22Rv1 (cell line): ENCODE measurements around the gene MYH10.

Source experiments
- ZFX ChIP-seq: fragments of 450-650 bp; IDR thresholded peaks from 2 replicates; pipeline ENCODE4 v1.6.1; 2017; ENCODE audit warnings: antibody characterized with exemption, borderline replicate concordance
- TF ChIP-seq, protein P1 (sequence below): fragments of 450-650 bp; IDR thresholded peaks from 2 replicates; pipeline ENCODE4 v1.5.1; 2017; ENCODE audit warnings: mild to moderate bottlenecking

DNA sequence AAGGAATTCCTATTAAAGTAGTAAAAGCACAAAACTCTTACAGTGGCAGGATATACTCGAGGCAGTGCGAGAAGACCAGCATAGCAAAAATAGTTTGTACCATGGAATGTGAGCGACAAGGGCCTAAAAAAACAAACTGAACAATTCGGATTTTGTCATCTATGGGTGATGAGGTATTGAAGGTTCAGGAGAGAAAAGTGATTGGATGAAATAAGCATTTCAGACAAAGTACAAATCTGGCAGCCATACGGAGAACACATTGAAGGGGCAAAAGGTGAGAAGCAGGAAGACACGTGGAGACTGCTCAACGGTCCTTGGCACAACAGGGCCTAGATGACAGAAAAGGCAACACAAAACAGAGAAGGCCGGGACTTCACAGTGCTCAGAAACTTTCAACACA is 22.5 kb downstream of the MYH10 start:
- TF ChIP-seq, protein P1, sequence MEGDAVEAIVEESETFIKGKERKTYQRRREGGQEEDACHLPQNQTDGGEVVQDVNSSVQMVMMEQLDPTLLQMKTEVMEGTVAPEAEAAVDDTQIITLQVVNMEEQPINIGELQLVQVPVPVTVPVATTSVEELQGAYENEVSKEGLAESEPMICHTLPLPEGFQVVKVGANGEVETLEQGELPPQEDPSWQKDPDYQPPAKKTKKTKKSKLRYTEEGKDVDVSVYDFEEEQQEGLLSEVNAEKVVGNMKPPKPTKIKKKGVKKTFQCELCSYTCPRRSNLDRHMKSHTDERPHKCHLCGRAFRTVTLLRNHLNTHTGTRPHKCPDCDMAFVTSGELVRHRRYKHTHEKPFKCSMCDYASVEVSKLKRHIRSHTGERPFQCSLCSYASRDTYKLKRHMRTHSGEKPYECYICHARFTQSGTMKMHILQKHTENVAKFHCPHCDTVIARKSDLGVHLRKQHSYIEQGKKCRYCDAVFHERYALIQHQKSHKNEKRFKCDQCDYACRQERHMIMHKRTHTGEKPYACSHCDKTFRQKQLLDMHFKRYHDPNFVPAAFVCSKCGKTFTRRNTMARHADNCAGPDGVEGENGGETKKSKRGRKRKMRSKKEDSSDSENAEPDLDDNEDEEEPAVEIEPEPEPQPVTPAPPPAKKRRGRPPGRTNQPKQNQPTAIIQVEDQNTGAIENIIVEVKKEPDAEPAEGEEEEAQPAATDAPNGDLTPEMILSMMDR = no peak
- no peak for TF ChIP-seq ZFX
